GM18517 (cell line): Measurements from ENCODE around the gene BABAM2.
"Not testable (repeated sequence)": the region's sequence is repeated elsewhere in the genome, so short reads cannot be mapped to it uniquely, and the experiment has no call there.

ENCODE experiments used
- ATAC-seq: cut with Tn5 transposase; IDR thresholded peaks from one replicate; pipeline ENCODE4 v1.9.1; 2021; ENCODE audit warnings: mild to moderate bottlenecking, moderate library complexity; ENCODE audit not compliant: unreplicated experiment

The BABAM2 gene

GRCh38 chr2:28101123-28101522 is 210.6 kb downstream of the BABAM2 start:
- ATAC-seq: no peak

GRCh38 chr2:28101892-28102291 is 211.4 kb downstream of the BABAM2 start:
- no peak for ATAC-seq

- no peak for ATAC-seq
Measured at GRCh38 chr2:28102455-28102874, 211.9 kb downstream of the BABAM2 start.

- ATAC-seq: no peak
Measured at GRCh38 chr2:28103611-28104010, 213.1 kb downstream of the BABAM2 start.

GRCh38 chr2:28108143-28108542 is 217.6 kb downstream of the BABAM2 start:
- ATAC-seq: no peak

- not testable (repeated sequence) for ATAC-seq
Measured at GRCh38 chr2:28113771-28114170, 223.2 kb downstream of the BABAM2 start.

DNA sequence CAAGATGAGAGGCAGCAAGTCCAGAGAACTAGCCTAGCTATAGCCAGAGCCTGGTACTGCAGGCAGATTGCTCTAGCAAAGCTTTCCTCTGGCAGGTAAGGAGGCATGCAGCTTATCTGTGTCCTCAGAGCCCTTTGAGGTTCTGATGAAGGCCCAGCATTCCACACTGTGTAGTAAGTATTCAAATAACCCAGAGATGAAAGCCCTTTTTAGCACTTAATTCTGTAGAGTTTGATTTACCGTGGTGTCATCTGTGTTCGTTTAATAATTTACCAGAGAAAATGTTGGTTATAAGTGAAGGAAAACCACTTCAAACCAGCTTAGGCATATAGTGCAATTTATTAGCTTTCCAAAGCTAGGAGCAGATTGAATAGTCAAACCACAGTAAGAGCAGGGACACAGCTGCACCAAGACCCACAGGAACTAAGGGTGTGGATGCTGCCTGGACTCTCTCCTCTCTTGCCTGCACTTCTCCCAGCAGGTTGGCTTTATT is 226.6 kb downstream of the BABAM2 start:
- ATAC-seq: no peak

DNA sequence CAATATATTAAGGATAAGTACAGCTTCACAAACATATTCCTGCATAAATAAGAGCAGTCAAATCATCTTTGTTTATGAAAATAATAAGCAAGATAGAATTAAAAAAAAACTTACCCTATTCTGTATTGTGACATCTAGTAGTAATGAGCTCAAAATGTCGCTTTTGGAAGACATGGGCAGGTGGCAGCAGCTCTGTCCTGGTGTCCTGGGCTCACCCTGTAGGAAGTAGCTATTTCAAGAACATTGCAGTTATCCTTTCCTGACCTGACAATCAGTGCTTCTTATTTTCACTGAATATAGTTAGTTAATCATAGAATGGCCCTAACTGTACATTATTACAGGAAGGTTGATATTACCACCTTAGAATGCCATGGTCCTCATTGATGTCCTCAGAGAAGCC is 229.1 kb downstream of the BABAM2 start:
- ATAC-seq: no peak

GRCh38 chr2:28128281-28128950 is 237.9 kb downstream of the BABAM2 start:
- no peak for ATAC-seq

DNA sequence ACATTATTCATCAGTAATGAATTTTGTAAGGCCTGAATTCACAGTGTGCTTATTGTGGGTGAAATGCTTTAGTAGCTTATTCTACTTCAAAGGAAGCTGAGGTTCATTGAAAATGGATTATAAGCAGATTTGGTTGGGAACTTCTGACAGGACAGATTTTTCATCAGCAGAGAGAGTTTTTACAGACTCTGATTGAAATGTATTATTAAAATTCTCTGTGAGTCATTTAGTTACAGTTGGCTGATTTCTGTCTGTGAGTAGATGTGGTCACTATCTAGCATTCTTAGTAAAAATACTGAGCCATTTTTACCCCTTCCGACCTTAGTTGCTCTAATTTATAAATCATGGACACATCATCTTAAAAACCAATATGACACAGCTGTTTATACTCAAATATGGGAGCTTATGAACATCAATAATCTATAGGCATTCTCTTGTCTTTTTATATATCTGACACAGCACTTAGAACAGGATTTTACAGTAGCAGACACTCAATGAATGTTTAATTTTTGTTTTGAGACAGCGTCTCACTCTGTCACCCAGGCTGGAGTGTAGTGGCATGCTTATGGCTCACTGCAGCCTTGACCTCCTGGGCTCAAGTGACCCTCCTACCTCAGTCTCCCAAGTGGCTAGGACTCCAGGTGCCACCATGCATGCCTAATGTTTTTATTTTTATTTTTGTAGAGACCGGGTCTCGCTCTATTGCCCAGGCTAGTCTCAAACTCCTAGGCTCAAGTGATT is 239.6 kb downstream of the BABAM2 start:
- no peak for ATAC-seq

DNA sequence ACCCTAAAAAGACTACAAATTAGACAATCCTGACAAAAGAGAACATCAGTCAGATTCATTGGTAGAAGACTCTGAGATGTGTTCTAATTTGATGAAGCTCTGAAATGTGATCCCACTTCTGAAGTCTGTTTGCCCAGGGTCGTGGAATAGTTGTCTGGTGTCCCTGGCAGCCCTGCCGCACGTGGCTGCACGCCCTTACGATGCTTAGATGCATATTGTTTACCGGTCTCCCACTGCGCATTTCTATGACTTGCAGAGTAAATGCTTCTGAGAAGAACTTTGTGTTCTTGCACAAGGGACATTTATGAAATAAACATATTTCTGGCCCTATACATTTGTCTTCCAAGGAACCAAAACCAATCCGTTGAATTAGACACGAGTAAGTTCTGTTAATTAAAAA is 243.2 kb downstream of the BABAM2 start:
- ATAC-seq: no peak

- no peak for ATAC-seq
Measured at GRCh38 chr2:28134262-28134812, 243.8 kb downstream of the BABAM2 start.

DNA sequence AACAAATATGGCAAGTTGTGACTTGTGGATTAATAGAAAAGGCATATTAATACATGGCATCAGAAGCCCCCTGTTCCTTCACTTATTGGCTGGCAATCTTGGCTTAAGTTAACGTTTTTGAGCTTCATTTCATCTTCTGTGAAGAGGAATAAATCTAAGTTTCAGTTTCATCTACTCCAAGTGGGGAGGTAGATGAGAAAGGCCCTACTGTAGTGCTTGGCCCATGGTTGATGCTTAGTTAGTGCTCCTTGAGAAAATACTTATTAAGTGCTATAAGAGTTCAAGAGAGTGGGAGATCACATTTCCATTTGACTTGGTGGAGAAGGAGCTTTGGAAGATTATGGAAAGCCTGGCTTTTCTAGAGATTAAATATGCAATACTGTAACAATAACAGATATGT is 244.3 kb downstream of the BABAM2 start:
- no peak for ATAC-seq

GRCh38 chr2:28135324-28135723 is 244.8 kb downstream of the BABAM2 start:
- no peak for ATAC-seq

- ATAC-seq: no peak
Measured at GRCh38 chr2:28135799-28136198, 245.3 kb downstream of the BABAM2 start.

DNA sequence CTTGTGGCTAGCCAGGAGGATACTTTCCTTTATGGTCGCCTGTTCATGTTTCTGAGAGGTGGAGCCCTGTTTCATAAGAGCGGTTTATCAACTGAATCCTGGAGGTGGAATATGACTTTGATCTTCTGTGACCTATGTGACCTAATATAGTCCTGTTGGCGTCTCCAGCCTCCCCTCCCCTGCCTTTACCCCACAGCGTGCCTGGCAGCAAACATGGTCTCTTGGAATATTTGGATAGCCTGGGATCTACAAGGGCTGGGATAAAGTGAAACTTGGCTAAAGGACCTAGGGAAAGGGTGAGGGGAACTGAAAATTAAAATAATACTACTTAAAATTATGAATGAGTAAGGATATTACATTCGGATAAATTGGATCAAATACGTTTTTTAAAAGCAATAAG is 246.0 kb downstream of the BABAM2 start:
- ATAC-seq: no peak

GRCh38 chr2:28137221-28137620 is 246.7 kb downstream of the BABAM2 start:
- ATAC-seq: no peak

- no peak for ATAC-seq
Measured at GRCh38 chr2:28142386-28142785, 251.9 kb downstream of the BABAM2 start.

GRCh38 chr2:28148000-28148399 is 257.5 kb downstream of the BABAM2 start:
- ATAC-seq: no peak

- no peak for ATAC-seq
Measured at GRCh38 chr2:28148566-28148965, 258.0 kb downstream of the BABAM2 start.

DNA sequence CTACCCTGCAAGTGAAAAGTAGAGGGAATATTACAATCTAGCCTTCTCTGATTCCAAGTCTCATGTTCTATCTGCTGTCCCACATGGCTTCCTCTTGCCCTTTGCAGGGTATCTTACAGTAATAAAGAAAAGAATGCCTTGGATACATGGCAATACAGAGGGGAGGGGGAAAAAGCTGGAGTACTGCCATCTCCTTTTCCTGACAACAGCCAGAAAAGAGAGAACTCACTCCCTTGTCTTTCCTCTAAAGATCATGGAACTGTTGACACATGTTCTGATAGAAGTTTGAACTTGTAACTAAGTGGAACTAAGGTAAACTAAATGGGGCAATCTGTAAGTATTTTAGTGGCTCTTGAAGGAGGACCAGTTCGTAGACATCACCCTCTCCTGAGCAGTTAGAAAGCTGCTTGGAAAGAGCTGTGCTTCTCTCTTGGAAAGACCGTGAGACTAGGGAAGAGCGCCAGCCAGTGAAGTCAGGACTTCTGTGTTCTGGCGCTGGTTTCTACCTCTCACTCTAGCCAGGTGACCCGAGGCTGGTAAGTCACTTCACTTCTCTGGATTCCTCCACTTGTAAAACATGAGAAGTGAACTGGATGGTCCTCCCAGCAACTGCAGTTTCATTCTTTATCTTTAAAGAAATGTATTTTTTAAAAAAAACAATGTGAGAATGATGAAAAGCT is 259.8 kb downstream of the BABAM2 start:
- ATAC-seq: no peak

DNA sequence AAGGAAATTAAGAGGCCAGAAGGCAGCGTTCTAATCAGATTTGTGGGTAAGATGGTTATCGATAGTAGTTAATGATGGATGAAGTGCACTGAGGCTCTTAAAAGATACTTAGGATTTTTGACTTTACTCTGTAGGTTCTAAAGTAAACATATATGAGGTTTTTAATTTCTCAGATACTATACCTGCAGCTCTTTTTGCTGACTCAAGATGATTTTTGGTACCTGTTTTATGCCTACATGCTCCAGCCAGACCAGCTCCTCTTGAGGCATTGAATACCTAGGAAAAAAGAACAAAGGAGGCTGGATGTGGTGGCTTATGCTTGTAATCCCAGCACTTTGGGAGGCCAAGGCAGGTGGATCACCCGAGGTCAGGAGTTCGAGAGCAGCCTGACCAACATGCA is 260.5 kb downstream of the BABAM2 start:
- ATAC-seq: no peak
